Stimulated activated CD4-positive, alpha-beta T cell treated with anti-CD3 and anti-CD28 coated beads, Interleukin-12 subunit alpha, Interleukin-12 subunit beta, amount 100 ng/mL, for 48 hours (primary cell): ENCODE data around the gene KCNMA1.

ENCODE experiments used
- DNase-seq, 3 donors: peaks; one replicate each; pipeline ENCODE4 v3.0.0-alpha.2; 2020; ENCODE audit warnings: low read depth in 2 of 3, low spot score in 1 of 3

Gene KCNMA1

DNA sequence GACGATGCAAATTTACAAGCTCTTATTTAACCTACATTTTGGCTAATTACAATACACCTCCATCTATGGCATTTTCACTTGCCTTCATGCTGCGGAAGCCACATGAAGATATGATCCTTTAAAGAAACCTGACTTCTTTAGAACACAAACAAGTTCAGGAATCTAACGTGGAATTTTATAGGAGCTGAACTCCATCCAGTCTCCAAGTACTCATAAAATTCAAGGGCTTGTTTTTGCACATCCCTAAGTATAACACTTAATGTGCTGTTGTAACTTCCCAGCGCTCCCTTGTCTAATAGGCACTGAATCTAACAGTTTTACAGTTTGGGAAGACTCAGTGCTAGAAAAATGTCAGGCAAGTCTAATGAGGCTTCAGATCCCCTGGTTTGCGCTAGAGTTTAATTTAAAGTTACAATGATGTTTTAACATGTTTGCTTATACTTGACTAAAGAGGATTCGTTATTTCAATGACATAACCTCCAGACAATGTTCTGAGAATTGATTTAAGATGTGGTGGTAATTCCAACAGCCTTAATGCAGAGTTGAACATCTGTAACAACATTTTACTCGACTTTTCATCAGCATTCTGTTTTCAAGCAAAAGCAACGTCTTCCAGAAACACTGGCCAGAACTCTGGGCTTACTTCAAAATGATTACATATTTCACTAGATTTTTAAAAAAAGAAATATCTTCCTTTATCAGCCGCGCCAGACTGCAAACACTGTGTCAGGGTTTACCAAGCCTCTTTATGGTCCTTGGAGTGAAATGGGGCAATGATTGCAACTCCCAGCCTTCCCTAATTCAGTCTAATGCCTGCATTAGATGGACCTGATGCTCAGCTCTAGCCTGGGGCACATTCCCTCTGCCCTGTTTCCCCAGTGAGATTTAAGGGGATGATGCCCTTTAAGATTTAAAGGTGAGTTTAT, 664.3 kb downstream of the KCNMA1 start:
- no peak for DNase-seq

DNA sequence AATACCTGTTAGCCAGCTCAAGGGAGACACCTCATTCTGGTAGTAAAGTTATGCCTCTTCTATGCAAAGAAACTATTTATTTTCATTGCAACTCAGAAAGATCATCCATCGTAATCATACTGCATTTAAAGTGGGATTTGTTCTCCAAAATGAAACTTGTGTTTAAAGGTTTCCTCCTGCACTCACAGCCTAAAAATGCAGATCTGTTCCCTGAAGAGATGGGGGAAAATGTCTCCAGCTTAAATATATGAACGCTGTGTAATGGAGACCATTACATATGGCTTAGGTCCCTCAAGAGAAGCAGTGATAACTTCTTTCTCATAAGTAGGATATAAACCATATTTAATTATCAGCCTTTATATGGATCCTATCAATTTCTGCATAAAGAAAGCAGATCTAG, 665.1 kb downstream of the KCNMA1 start:
- DNase-seq: no peak

DNA sequence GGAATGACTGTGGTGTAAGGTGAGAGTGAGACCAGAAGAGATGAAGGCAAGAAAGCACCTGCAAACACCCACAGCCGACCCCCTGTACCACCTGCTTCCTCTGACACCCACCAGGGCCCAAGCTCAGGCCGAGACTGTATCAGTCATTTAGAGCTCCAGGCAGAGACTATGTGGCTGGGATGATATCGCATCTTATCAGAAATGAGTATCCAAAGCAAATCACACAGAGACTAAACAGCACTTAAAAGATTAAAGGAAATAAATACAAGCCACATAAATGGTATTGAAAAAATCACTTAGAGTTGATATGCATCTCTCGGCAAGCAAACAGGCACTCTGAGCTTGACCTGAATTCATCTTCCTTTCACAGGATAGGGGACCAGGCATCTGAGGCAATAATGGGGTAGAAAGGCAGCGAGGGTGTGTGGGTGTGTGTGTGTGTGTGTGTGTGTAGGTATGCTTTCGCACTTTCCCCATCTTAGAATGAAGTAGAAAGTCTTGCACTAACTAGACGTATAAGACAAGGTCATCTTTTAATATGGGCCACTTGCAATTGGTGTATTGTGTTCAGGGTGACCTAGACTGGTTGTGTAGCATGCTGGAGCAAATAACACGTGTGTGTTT, 665.9 kb downstream of the KCNMA1 start:
- DNase-seq: no peak

DNA sequence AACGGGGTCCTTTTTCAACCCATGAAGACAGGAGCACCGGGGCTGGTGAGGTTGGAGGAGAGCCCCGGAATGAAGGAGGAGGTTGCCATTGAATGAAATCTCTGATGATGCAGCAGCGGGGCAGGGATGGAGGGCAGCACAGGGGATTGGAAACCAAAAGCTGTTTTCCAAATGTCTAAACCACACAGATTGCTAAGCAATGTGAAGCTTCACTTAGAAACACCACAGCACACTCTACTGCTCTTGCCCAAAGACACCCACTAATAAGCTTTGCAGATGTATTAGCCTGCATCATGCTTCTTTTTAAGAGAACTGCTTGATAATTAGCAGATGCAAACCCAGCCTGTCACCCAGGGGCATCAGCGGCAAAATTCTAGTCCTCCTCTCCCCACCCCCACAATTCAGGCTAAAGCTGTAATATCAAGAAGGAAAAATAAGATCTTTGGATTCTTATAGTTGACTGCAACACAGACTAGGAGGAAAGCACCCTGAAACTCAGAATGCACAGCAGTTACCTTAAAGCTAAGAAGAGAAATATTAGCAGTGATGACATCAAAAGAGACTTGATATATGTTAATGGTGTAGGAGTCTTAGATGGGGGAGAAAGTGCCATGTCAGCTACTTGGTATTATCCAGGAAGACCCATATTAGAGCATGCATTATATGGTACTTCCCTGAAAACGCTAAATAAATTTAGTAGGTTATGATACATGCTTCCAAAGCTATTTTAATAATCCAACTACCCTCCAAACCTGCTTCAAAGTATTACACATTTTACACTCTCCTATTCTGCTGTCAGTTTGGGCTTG, 666.7 kb downstream of the KCNMA1 start:
- no peak for DNase-seq

DNA sequence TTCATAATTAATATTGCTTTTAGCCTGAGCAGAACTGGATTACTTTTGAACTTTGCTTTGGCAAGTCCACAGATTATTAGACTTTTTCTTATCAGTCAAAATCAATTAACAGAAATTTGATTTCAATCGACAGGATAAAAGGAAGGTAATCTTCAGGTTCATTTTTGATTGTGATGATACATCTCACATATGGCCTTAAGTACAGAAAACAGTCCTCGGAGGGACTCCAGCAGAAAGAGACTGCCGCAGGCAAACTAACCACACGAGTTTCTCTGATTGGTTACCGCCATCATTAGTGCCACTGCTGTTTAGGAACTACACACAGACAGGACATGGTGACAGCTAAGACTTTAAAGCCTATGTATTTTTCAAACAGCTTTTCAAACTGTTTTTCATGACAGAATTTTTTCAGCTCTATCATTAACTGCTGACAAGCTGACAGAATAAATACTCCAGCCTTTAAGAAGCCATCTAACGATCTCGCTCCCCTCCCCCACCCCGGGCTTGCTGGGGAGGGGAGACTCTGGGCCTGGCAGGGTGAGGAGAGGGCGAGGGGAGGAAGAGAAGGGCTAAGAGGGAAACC, 668.2 kb downstream of the KCNMA1 start:
- no peak for DNase-seq

DNA sequence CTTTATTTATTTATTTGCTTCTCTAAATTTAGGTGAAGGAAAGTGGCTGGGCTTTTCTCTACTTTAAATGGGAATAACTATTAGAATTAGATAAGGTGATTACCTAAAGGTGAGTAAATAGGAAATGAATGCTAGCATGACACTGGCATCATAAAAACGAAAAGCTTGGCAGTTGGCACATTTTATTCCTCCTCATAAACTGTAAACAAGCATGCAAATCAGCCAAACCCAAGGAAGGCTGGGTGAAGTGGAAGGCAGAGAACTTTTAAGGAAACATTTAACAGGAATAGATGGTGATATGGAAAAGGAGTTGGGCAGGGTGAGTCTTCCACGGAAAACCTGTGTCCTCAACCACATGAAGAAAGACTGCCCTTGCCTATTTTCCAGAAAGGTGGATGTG, 669.1 kb downstream of the KCNMA1 start:
- DNase-seq: no peak

DNA sequence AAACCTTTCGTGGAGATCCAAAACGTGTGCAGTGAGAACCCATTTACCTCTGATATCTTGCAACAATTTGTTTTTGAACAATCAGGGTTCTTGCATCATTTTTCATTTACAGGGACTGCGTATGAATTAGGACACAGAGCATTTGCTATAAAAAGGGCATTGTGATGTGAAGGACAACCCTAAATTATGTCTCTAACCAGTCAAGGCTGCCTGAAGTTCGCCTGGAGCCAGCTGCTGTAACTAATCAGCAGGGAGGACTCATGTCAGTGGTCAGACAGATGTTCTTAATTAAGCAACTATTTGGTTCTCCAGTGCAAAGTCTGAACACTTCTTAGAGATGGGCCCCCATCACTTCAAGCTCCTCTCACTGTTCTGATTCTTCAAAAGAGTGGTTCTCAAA, 674.8 kb downstream of the KCNMA1 start:
- DNase-seq: no peak

DNA sequence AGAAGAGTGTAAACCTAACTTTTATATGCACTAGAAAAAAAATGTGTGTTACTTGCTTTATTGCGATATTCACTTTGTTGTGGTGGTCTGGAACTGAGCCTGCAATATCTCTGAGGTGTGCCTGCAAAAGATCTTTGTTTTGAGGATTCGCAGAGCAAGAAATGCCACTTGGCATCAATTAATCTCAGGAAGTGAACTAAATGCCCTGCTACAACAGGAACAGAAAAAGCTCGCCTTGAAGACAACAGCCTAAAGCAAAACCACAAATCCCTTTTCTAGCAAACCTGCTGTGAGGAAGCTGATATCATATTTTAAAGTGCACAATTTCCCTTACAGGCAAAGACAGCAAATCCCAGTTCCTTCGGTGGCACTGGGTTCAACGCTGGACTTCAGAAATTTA, 675.8 kb downstream of the KCNMA1 start:
- DNase-seq: no peak

DNA sequence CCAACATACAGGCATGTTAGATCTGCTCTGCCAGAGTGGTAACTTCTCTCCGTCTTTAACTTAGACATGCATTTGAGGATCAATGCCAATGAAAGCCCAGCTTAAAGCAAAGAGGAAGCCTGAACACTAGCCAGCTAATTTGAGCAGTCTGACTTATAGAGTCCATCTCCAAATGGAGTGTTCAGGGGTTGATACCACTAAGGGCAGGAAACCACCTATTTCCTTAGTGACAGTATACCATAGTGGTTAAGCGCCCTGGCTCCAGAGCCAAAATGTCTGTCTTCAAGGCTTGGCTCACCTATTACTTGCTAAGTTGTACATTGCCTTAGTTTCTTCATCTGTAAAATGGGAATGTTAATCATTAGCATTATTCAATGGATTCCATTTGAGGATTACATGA, 678.5 kb downstream of the KCNMA1 start:
- no peak for DNase-seq

DNA sequence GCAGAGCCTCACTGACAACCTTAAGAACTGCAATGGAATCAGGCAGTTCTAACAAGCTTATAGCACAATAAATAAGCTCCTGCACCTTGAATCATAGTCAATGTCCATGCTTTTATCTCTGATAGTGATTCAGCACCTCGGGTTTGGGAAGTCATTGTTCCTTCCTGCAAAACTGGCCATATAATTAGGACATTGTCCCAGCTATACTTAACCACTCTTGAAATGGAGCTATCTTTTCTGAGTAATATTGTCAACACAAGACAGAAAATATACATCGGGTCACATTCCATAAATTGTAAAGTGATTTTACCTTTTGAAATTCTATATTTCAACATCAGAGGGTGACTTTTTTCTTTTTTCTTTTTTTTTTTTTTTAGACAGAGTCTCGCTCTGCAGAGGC, 682.8 kb downstream of the KCNMA1 start:
- DNase-seq: no peak

DNA sequence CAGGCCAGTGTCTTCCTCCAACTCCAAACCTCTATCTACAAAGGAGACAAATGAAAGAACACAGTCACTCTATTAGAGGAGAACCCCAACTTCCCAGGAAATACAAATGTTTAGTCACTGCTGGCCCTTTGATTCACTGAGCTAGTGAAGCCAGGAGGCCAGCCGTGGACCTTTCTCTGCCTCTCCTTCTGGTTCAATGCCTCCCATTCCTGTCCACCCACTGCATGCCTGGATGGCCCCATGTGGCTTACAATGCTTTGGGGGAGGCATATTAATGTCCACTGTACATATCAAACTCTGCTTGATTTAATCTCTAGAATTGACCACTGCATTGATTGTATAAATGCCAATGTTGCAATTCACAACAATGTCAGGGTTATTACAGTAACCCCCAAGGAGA, 687.3 kb downstream of the KCNMA1 start:
- DNase-seq: no peak

DNA sequence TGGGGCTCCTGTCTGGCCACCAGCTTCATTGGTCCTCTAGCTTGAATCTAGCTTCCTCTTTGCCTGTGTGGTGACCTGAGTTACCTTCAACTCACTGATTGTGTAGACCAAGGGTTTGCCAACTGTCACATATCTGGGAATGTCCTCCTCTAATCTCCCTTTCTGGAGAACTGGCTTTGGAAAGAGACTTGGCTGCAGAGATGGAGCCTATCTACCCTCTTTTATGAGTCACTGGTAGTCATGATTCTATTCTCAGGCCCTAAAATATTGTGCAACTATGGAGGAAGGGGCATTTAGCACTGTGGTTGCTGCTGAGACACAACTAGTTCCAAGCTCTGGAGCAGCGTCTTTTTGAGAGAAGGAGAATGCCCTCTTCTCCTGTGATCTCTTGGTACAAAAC, 691.3 kb downstream of the KCNMA1 start:
- DNase-seq: no peak

DNA sequence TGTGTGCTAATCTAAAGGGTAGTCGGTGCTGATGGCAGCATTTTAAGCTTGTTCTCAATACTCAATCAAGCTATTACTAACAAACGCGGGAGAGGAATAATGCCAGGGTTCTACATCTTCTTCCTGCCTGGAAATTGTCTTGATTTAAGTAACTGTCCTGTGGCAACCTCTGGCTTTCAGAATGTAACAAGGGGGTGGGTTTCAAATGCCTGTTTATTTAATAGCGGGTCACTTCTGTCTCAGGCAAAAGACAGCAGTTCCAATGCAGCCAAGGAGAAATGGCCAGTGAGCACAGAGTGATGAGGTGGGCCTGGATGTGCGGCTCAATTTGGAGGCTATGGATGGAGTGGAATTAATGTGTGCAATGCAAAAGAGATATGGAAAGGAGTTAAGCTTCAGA, 692.4 kb downstream of the KCNMA1 start:
- DNase-seq: no peak

DNA sequence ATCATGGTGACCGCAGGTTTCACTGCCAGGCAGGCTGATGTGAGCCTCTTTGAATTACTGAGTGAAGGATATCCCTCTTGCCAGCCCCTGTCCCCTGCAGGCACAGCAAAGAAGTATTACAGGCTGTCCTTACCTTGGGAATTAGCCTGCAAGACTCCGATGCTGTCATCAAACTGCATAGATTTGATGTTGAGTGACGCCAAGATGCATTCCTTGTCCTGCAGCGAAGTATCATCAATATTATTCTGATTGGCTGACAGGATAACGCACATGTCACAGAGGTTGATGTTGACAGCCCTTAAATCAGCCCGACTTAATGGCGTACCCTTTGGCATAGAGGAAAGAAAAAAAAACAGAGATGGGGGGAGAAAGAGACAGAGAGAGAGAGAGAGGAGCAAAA, 693.0 kb downstream of the KCNMA1 start:
- DNase-seq: no peak

DNA sequence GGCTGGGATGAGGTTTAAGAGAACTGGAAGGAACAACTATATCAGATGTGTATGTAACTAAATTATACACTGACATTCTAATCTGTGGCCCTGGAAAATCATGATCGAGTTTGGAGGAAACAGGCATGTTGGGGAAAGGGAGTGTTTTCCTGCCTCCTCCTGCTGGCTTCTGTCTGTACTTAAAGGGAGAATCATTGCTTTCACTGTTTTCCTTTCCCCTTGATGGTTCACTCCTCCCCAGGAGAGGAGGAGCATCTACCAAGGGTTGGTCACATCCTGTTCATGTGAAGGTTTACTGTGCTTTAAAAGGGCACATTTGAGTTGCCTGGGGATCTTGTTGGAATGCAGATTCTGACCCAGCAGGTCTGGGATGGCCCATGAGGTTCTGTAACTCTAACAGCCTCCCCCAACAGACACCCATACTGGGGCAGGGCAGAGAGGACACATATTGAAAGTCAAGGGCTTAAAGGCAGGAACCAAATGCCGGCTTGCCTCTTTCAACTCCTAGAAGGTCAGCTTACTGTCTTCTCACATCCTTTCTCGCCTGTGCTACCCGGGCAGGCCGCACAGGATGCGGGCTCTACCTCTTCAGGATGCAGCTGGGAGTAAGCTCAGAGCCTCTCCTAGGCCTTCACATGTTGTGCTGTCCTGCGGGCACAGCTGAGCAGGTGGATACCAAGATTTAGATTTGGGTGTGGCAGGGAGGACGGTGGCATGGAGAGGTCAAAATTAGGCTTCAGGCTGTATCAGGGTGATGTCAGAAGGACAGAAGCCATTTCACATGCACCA, 694.8 kb downstream of the KCNMA1 start:
- DNase-seq: no peak

DNA sequence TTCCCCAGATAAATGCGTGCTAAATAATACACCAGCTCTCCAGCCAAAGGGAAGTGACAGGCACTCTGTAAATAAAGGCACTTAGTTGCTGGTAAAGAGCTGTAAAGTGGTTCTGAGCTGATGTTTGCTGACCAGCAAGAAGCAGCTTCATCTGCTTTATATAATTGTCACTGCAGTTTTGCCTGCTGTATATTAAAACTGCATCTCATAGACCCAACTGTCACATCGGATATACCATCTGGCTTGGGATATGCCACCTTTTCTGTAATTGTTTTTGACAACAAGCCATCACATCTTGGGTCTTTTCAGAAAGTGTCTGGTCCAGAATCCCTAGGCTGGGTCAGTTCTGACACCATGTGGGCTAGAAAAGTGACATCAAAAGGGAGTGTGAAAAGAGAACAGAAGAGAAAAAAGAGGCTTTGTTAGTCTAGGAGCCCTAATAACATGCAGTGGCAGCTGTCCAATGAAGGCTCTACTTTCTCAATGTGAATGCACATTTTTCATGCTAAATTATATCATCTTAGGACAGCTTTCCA, 697.6 kb downstream of the KCNMA1 start:
- DNase-seq: no peak

DNA sequence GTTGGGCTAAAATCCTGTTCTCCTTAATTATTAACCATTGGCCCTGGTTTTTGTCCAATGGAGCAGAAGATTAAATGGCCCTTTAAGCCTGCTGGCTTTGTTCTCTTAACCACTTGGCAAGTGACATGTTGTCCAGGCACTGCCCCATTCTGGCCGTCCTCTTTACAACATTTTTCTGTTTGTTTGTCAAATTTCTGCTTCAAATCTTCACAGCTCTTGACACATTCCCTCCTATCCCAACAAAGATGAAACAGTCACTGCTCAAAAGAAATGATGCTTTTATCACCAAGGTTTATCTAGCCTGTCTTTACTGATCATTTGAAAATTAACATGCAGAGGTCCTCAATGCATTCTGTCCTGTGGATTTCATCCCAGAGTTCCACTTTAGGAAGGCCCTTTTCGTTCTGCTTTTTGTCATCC, 700.4 kb downstream of the KCNMA1 start:
- no peak for DNase-seq

DNA sequence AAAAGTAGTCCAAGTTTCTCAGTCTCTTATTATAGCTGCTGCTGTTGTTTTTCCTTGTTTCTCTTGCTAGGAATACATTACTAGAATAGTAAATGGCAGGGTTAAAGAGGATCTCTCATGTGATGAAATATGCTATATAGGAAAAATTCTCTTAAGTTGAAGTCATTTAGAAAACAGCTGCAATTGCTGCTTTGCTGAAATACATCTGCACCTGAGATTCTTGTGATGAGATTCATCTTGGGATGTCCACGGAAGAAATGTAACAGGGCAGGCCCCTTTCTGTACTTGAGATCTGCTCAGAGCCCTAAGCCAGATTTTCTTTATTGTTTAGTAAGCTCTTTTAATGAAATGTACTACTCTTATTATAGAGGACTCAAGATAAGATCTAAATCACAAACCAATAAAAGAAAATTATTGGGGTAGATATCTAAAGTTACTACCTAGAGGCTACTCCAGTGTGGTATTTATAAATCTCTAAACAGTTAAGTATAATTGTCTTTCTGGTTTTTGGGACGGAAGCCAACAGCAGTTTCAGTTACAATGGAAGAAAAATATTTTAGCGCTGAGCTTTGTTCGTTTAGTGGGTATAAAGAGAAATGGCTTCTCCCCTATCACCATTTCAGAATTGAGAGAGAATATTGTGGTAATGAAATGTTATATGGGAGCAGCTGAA, 701.5 kb downstream of the KCNMA1 start:
- DNase-seq: no peak

DNA sequence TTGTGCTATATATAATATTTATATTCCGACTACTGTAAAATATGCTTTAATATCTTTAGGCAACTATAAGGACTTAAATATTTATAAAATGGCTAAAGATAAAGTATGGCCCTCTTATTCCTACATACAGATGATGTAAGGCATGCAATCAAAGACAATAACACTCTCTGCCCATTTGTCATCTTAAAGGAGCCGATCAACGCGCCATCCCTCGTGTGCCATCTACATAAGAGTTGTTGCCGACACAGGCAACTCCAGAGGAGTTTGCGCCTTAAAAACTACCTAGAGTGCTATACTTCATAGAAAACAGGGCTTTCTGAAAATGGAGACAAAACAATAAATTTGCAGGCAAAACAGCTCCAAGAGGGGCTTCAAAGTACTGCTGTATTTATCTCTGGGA, 709.0 kb downstream of the KCNMA1 start:
- no peak for DNase-seq
